Tibial artery (tissue), 4 donors: ENCODE data around the gene PANX1.

Experiments used
- DNase-seq, 2 donors: peaks; one replicate each; pipeline ENCODE4 v3.0.0-alpha.2; 2019
- H3K27ac ChIP-seq, 2 donors: fragments of 200-600 bp; sonication (generic) in 1 of 2; 1 replicate in 1 of 2; 2 replicates in 1 of 2; pipeline ENCODE4 v1.5.1; 2018 to 2019; ENCODE audit warnings: mild to moderate bottlenecking in 1 of 2
- H3K27me3 ChIP-seq, 2 donors: fragments of 200-600 bp; sonication (generic) in 1 of 2; one replicate each; pipeline versions ENCODE4 v1.5.1 to v1.6.0; 2016 to 2019
- H3K36me3 ChIP-seq, 3 donors: fragments of 200-600 bp; sonication (generic) in 2 of 3; one replicate each; pipeline ENCODE4 v1.5.1; 2016 to 2019; ENCODE audit warnings: mild to moderate bottlenecking in 2 of 3
- H3K4me1 ChIP-seq, 4 donors: fragments of 200-600 bp; sonication (generic) in 2 of 4; 1 replicate in 3 of 4; 2 replicates in 1 of 4; pipeline ENCODE4 v1.5.1; 2016 to 2019
- H3K4me3 ChIP-seq, 2 donors: fragments of 200-600 bp; sonication (generic) in 1 of 2; 1 replicate in 1 of 2; 2 replicates in 1 of 2; pipeline ENCODE4 v1.5.1; 2018 to 2019; ENCODE audit warnings: mild to moderate bottlenecking in 2 of 2
- H3K9me3 ChIP-seq, 3 donors: fragments of 200-600 bp; sonication (generic) in 1 of 3; one replicate each; pipeline ENCODE4 v1.5.1; 2016 to 2019
- CTCF ChIP-seq, 2 experiments: fragments of 200-600 bp in 1 of 2; fragments of 450-650 bp in 1 of 2; IDR thresholded peaks; one replicate each; pipeline ENCODE4 v1.5.1; 2017 to 2019; ENCODE audit warnings: antibody characterized with exemption in 2 of 2, mild to moderate bottlenecking in 1 of 2, moderate library complexity in 1 of 2
- intact Hi-C: fragments of 100-400 bp; cut with DNase I; formaldehyde crosslinking; loops from one replicate; pipeline ENCODE4 v1.15.0; 2023; ENCODE audit warnings: low total_unique reads

PANX1 gene

DNA sequence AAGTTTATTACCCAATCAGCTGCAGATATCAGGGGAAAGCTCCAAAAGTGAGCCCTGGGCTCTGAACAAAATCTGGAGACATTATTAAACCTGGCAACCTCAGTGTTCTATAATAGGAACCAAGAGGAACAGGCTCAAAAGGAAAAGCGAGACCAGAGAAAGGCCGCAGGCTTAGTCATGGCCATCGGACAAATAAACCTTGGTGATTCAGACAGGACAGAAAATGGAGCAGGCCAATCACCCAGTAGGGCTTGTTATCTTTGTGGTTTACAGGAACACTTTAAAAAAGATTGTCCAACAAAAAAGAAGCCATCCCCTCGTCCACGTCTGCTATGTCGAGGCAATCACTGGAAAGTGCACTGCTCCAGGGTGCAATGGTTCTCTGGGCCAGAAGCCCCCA lies 7.7 kb upstream of the PANX1 start:
- no peaks in the 10 kb centered on the region for H3K36me3 ChIP-seq
- peaks cover 0 to 10% (median 6%) of the 10 kb centered on the region in 4 donors for H3K4me1 ChIP-seq
- TF ChIP-seq CTCF (IDR thresholded peaks at IDR 0.05) = no peak
- DNase-seq = no peak
- no peak overlapping the region for H3K27ac ChIP-seq
- H3K9me3 ChIP-seq = no peaks in the 10 kb centered on the region
- intact Hi-C loops = no loop called here
- no peaks in the 10 kb centered on the region for H3K27me3 ChIP-seq
- no peak overlapping the region for H3K4me3 ChIP-seq

GRCh38 chr11:94125407-94126115 lies 3.1 kb upstream of the PANX1 start:
- no peaks in the 10 kb centered on the region for H3K9me3 ChIP-seq
- no peak overlapping the region for H3K27ac ChIP-seq
- no peak overlapping the region for H3K4me3 ChIP-seq
- no peak for DNase-seq
- intact Hi-C loops = no loop called here
- H3K36me3 ChIP-seq = no peaks in the 10 kb centered on the region
- TF ChIP-seq CTCF (IDR thresholded peaks at IDR 0.05) = no peak
- H3K27me3 ChIP-seq = no peaks in the 10 kb centered on the region
- peaks cover 0 to 20% (median 7%) of the 10 kb centered on the region in 4 donors for H3K4me1 ChIP-seq

DNA sequence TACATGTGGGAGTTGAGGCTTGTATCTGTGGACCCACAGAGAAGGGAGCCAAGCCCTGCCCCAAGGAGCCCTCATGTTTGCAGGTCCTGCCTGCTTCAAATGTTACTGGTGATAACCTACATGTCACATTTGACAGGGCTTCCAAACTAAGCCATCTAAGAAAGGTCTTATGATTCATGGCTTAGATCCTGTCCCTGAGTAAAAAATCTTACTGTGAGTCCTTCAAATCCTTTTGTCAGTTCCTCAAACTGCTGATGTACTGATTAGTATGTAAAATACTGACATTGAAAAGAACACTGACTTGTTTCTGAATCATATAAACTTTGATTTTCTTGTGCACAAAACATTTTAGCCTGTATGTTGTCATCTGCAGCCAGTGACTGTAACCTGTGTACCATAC lies 1.0 kb upstream of the PANX1 start:
- no peaks in the 10 kb centered on the region for H3K9me3 ChIP-seq
- H3K36me3 ChIP-seq = no peaks in the 10 kb centered on the region
- no peaks in the 10 kb centered on the region for H3K27me3 ChIP-seq
- H3K4me3 ChIP-seq = peak overlapping the region; percentile 83 to 97
- peak overlapping the region; percentile 86 to 95 for H3K27ac ChIP-seq
- intact Hi-C loops = no loop called here
- no peak for TF ChIP-seq CTCF (IDR thresholded peaks at IDR 0.05)
- DNase-seq = no peak
- H3K4me1 ChIP-seq = peaks cover 0 to 41% (median 24%) of the 10 kb centered on the region in 4 donors

DNA sequence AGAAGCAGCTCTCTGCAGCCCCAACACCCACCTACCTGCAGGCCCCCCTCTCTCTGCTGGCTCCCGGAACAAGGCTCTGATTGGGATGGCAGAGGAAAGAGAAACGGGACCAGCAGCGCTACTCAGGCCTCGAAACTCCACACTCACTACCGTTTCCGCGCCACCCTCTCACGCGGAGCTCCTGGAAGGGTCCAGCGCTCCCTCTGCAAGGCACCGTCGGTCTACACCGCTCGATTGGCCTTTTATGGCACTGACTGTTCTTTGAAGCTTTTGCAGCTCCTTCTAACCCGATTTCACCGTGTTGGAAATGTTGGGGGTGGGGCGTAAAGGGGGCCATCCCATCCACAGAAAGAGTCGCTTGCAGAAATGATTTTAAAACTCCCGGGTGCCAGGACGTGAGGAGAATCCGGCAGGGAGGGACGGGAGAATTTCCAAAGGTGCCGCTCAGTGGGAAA lies 323 bp upstream of the PANX1 start:
- H3K27ac ChIP-seq = peak overlapping the region; percentile 86 to 95
- no peak for TF ChIP-seq CTCF (IDR thresholded peaks at IDR 0.05)
- peaks cover 0 to 48% (median 29%) of the 10 kb centered on the region in 4 donors for H3K4me1 ChIP-seq
- H3K27me3 ChIP-seq = no peaks in the 10 kb centered on the region
- H3K4me3 ChIP-seq = peak overlapping the region; percentile 83 to 97
- peak in 1 of 2 donors; percentile 76 for DNase-seq
- H3K36me3 ChIP-seq = no peaks in the 10 kb centered on the region
- intact Hi-C loops = no loop called here
- H3K9me3 ChIP-seq = no peaks in the 10 kb centered on the region

GRCh38 chr11:94129512-94130297 lies 1.1 kb downstream of the PANX1 start:
- Histone ChIP-seq H3K9me3 (no peaks in the 10 kb centered on the region), H3K4me1 (peaks cover under 1 to 62% (median 41%) of the 10 kb centered on the region in 4 donors), H3K27ac (peak overlapping the region; percentile 86 to 95), H3K4me3 (peak overlapping the region; percentile 83 to 97), H3K36me3 (no peaks in the 10 kb centered on the region), H3K27me3 (no peaks in the 10 kb centered on the region)
- no peak for TF ChIP-seq CTCF (IDR thresholded peaks at IDR 0.05)
- DNase-seq = no peak
- intact Hi-C loops = no loop called here
